RWPE1 (cell line): Measurements from ENCODE around the gene TBC1D24.

ENCODE experiments used
- CTCF ChIA-PET: fragments of 350-600 bp; sonication (Branson Sonifier 250); formaldehyde crosslinking; extraction: SDS; loops from one replicate; lab custom pipeline; 2021; lab: Yijun Ruan, JAX
- POLR2A ChIA-PET: fragments of 400-600 bp; formaldehyde crosslinking; extraction: SDS; loops from one replicate; lab custom pipeline; 2020; ENCODE audit warnings: antibody characterized with exemption; ENCODE audit not compliant: low non-redundant PET; lab: Yijun Ruan, JAX
- DNase-seq: peaks from one replicate; pipeline ENCODE4 v3.0.0; 2012; ENCODE audit warnings: low spot score
- H3K27ac ChIP-seq: fragments of 450-650 bp; 2 replicates; pipeline ENCODE4 v1.5.1; 2017
- TF ChIP-seq, protein P1 (sequence below): fragments of 450-650 bp; conservative IDR thresholded peaks from 2 replicates; pipeline ENCODE4 v1.5.1; 2017; ENCODE audit warnings: low read depth, mild to moderate bottlenecking

The TBC1D24 gene

DNA sequence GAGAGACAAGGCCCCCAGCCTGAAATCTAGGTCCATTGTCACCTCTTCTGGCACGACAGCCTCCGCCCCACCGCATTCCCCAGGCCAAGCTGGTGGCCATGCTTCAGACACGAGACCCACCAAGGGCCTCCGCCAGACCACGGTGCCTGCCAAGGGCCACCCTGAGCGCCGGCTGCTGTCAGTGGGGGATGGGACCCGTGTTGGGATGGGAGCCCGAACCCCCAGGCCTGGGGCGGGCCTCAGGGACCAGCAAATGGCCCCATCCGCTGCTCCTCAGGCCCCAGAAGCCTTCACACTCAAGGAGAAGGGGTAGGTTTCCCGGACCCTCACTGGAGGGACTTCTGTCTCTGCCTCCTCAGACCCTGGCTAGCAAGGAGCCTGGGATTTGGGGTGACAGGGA, 14.0 kb upstream of the TBC1D24 start:
- TF ChIP-seq, protein P1, sequence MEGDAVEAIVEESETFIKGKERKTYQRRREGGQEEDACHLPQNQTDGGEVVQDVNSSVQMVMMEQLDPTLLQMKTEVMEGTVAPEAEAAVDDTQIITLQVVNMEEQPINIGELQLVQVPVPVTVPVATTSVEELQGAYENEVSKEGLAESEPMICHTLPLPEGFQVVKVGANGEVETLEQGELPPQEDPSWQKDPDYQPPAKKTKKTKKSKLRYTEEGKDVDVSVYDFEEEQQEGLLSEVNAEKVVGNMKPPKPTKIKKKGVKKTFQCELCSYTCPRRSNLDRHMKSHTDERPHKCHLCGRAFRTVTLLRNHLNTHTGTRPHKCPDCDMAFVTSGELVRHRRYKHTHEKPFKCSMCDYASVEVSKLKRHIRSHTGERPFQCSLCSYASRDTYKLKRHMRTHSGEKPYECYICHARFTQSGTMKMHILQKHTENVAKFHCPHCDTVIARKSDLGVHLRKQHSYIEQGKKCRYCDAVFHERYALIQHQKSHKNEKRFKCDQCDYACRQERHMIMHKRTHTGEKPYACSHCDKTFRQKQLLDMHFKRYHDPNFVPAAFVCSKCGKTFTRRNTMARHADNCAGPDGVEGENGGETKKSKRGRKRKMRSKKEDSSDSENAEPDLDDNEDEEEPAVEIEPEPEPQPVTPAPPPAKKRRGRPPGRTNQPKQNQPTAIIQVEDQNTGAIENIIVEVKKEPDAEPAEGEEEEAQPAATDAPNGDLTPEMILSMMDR = no peak
- peak overlapping the region; percentile 75 for H3K27ac ChIP-seq
- ChIA-PET CTCF (no interaction called here), POLR2A (no interaction called here)
- DNase-seq = no peak

DNA sequence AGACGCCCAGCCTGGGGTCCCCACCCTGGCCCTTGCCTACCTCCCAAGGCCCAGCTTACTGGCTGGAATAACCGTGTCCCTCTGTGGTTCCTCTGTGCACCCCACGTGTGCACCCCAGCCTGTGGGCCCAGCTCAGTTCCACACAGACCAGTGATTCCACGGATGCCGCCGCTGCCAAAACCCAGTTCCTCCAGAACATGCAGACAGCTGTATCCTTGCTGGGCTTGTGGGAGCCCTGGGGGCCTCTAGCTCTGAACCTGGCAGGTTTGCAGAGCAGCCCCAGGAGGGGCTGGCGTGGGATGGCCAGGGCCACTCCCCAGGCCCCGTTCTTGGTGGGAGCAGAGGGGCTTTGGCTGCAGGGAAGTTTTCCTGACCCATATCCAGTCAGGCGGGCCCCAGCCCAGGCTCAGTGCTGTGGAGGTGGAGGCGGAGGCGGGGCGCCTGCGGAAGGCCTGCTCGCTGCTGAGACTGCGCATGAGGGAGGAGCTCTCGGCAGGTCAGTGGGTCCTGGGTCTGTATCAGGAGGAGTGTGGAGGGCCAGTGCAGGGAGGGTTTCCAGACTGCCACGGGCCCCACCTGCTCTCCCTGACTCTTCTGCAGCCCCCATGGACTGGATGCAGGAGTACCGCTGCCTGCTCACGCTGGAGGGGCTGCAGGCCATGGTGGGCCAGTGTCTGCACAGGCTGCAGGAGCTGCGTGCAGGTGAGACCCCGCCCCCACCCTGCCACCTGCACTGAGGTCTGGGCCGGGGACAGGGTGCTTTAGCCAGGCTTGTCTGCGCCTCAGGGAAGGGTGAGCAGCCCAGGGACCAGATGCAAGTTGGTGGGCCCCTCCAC, 12.7 kb upstream of the TBC1D24 start:
- CTCF ChIA-PET = interaction anchor here (0.7 kb wide), 1 partner anchor 44 kb away, joined by 4 read pairs; no protein-coding TSS in a partner anchor
- H3K27ac ChIP-seq = peak overlapping the region; percentile 91
- POLR2A ChIA-PET = no interaction called here
- DNase-seq = no peak
- TF ChIP-seq, protein P1 = no peak

DNA sequence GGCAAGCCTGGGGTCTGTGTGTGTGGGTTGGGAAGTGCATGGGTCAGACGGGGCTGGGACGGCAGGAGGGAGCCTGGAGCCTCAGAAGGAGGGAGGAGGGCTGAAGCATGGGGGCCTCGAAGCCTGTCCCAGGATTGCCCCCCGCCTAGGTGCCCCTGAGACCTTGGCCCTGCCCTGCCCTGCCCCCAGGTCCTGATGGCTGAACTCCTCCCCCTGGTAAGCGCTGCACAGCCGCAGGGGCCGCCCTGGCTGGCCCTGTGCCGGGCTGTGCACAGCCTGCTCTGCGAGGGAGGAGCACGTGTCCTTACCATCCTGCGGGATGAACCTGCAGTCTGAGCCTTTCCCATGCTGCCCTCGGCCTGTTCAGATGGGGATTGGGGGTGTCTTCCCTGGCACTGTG, 10.6 kb upstream of the TBC1D24 start:
- H3K27ac ChIP-seq = peak overlapping the region; percentile 91
- CTCF ChIA-PET = interaction anchor here (0.6 kb wide), 1 partner anchor 51 kb away, joined by 5 read pairs; no protein-coding TSS in a partner anchor
- POLR2A ChIA-PET = no interaction called here
- TF ChIP-seq, protein P1 = no peak
- no peak for DNase-seq

DNA sequence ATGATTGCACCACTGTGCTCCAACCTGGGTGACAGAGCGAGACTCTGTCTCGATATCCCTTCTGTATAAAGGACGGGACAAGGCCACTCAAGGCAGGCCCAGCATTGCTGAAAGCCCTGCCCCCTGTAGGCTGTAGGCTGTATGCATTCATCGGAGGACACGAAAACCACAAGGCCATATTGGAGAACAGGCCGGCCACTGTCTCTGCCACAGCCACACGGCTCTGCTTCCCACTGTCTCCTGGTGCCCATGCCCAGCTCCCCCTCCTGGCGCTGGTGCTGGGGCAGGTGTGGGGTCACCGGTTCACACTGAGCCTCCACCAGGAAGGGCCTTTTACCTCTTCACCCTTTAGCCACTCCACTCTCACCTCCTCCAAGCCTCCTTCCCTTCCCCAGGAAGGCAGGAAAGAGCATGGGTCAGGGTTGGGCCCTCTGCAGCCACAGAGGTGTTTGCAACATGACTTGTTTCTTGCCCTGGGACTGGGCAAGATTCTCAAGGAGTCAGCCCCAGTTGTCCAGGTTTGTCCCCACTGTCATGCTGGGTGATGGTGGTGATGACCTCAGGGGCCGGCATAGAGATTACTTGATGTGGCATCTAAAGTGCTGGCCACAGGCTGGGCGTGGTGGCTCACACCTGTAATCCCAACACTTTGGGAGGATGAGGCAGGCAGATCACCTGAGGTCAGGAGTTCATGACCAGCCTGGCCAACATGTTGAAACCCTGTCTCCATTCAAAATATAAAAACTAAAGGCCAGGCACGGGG, 9.1 kb upstream of the TBC1D24 start:
- peak overlapping the region; percentile 91 for H3K27ac ChIP-seq
- no peak for DNase-seq
- ChIA-PET POLR2A (no interaction called here), CTCF (no interaction called here)
- TF ChIP-seq, protein P1 = no peak

DNA sequence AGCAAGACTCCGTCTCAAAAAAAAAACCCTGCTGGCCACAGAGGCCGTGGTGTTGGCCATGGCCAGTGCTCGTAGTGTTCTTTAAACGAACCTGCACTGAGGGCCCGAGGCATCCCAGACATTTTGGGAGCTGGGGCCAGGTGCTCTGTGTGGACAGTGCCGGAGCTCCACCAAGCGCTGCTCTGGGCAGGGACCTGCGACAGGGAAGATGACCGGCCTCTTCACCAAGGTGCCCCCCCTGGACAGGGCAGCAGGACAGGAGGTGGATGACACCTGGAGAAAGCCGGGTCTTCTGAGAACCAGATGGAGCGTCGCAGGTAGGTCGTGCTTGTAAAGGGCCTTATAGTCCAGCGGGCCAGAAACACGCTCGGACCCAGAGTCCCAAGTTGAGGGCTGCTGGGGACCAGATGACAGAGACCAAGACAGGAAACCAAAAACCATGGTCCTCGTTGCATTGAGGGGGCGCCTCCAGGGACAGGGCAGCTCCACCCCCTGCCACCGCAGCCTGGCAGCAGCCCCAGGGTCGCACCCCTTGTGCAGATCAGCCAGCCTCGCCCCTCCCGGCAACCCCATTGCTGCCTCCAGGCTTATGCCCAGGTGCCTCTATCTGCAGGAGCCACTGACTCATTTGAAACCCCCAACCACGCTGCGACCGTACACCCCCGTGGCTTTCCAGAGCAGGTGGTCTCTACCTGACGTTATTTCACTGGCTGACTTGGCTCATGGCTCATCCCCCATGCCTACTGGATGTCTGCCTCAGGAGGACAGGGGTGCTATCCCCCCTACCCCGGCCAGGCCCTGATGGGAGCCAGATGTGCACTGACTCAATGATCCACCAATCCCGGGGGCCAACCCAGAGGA, 8.0 kb upstream of the TBC1D24 start:
- CTCF ChIA-PET = interaction anchor here (0.5 to 0.6 kb wide), 2 partner anchors 7 to 11 kb away, joined by 3 read pairs; no protein-coding TSS in a partner anchor
- TF ChIP-seq, protein P1 = no peak
- DNase-seq = no peak
- POLR2A ChIA-PET = interaction anchor here (1.0 kb wide), 1 partner anchor 21 kb away, joined by 11 read pairs; no protein-coding TSS in a partner anchor
- peak overlapping the region; percentile 91 for H3K27ac ChIP-seq
